ENCODE data around the gene GDF3. TPM values are rescaled to one million over a fixed set of nuclear protein-coding genes. Genes with fewer than 3 reads are reported as not detected.
"Not testable (repeated sequence)": the region's sequence is repeated elsewhere in the genome, so short reads cannot be mapped to it uniquely, and the experiment has no call there.

GDF3 gene
- total RNA-seq, 3 donors from 2014 or later (not counting 1 experiment from before 2014, with no cell fraction given), result not detected

GRCh38 chr12:7645395-7646177 lies 50.0 kb downstream of the GDF3 start:
- H3K27ac Mint-ChIP-seq, result no peak overlapping the region
- no peaks in the 10 kb centered on the region for H3K27me3 ChIP-seq (ENCODE audit: control insufficient read depth, insufficient read depth, low read length)
- peak; percentile 98 for TF ChIP-seq CTCF (IDR thresholded peaks at IDR 0.05)
- peak in 1 of 2 donors; percentile 65 for DNase-seq
- H3K4me1 ChIP-seq (ENCODE audit: control insufficient read depth, insufficient read depth, low read length), result peaks cover 10% of the 10 kb centered on the region
- H3K4me3 Mint-ChIP-seq, result no peak overlapping the region
- intact Hi-C loops (cut with micrococcal nuclease), result no loop called here
- WGBS (ENCODE audit: insufficient coverage), result 39% methylated on average over 8 of the region's 8 CpGs
- peaks cover 5 to 7% of the 10 kb centered on the region in 2 donors for H3K4me1 Mint-ChIP-seq
- peak in 2 of 3 donors; percentile 48 for ATAC-seq
- no peaks in the 10 kb centered on the region for H3K27me3 Mint-ChIP-seq (ENCODE audit: low read depth in 2 of 2)
- no peaks in the 10 kb centered on the region for H3K9me3 Mint-ChIP-seq
- no peak overlapping the region for H3K4me3 ChIP-seq (ENCODE audit: low read length)
- no peaks in the 10 kb centered on the region for H3K9me3 ChIP-seq (ENCODE audit: control insufficient read depth, insufficient read depth, low read length)
- no peaks in the 10 kb centered on the region for H3K36me3 ChIP-seq (ENCODE audit: control insufficient read depth, insufficient read depth, low read length)
- no peaks in the 10 kb centered on the region for H3K36me3 Mint-ChIP-seq
- no peak overlapping the region for H3K27ac ChIP-seq (ENCODE audit: low read length)

GRCh38 chr12:7642876-7643309 lies 52.7 kb downstream of the GDF3 start:
- peak in 1 of 2 donors; percentile 39 for DNase-seq
- Mint-ChIP-seq H3K4me3 (no peak overlapping the region), H3K27ac (no peak overlapping the region), H3K27me3 (ENCODE audit: low read depth in 2 of 2) (peaks cover 4 to 8% of the 10 kb centered on the region in 2 donors), H3K9me3 (no peaks in the 10 kb centered on the region), H3K36me3 (no peaks in the 10 kb centered on the region), H3K4me1 (peaks cover 21 to 24% of the 10 kb centered on the region in 2 donors)
- 74% methylated on average over 8 of the region's 8 CpGs for WGBS (ENCODE audit: insufficient coverage)
- Histone ChIP-seq H3K4me3 (ENCODE audit: low read length) (no peak overlapping the region), H3K36me3 (ENCODE audit: control insufficient read depth, insufficient read depth, low read length) (no peaks in the 10 kb centered on the region), H3K27me3 (ENCODE audit: control insufficient read depth, insufficient read depth, low read length) (no peaks in the 10 kb centered on the region), H3K4me1 (ENCODE audit: control insufficient read depth, insufficient read depth, low read length) (peaks cover 21% of the 10 kb centered on the region), H3K27ac (ENCODE audit: low read length) (no peak overlapping the region), H3K9me3 (ENCODE audit: control insufficient read depth, insufficient read depth, low read length) (no peaks in the 10 kb centered on the region)
- no peak for ATAC-seq
- no peak for TF ChIP-seq CTCF (IDR thresholded peaks at IDR 0.05)
- intact Hi-C loops (cut with micrococcal nuclease), result no loop called here

DNA sequence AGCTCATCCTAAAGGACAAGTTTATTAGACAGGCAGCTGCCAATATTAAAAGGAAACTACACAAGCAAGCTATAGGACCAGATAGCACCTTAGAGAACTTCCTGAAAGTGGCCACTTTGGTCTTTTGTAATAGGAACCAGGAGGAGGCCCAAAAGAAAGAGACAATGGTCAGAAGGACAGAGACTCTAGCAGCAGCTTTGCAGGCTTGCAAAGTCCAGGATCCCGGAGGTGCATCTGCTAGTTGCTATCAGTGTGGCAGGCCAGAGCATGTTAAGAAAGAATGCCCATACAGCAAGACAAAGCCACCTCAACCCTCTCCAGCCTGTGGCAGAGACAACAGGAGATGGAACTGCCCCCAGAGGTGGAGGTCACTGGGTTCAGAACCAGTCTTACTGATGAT lies 53.3 kb downstream of the GDF3 start:
- Histone ChIP-seq H3K36me3 (ENCODE audit: control insufficient read depth, insufficient read depth, low read length) (no peaks in the 10 kb centered on the region), H3K27me3 (ENCODE audit: control insufficient read depth, insufficient read depth, low read length) (no peaks in the 10 kb centered on the region), H3K4me1 (ENCODE audit: control insufficient read depth, insufficient read depth, low read length) (peaks cover 21% of the 10 kb centered on the region), H3K9me3 (ENCODE audit: control insufficient read depth, insufficient read depth, low read length) (no peaks in the 10 kb centered on the region), H3K4me3 (ENCODE audit: low read length) (no peak overlapping the region), H3K27ac (ENCODE audit: low read length) (no peak overlapping the region)
- intact Hi-C loops (cut with micrococcal nuclease), result no loop called here
- Mint-ChIP-seq H3K27me3 (ENCODE audit: low read depth in 2 of 2) (peaks cover 5 to 8% of the 10 kb centered on the region in 2 donors), H3K9me3 (no peaks in the 10 kb centered on the region), H3K27ac (no peak overlapping the region), H3K4me3 (no peak overlapping the region), H3K36me3 (no peaks in the 10 kb centered on the region), H3K4me1 (peaks cover 21 to 24% of the 10 kb centered on the region in 2 donors)
- ATAC-seq, result no peak
- 94% methylated on average over 1 of the region's 1 CpG for WGBS (ENCODE audit: insufficient coverage)
- TF ChIP-seq CTCF (IDR thresholded peaks at IDR 0.05), result no peak
- DNase-seq, result no peak

DNA sequence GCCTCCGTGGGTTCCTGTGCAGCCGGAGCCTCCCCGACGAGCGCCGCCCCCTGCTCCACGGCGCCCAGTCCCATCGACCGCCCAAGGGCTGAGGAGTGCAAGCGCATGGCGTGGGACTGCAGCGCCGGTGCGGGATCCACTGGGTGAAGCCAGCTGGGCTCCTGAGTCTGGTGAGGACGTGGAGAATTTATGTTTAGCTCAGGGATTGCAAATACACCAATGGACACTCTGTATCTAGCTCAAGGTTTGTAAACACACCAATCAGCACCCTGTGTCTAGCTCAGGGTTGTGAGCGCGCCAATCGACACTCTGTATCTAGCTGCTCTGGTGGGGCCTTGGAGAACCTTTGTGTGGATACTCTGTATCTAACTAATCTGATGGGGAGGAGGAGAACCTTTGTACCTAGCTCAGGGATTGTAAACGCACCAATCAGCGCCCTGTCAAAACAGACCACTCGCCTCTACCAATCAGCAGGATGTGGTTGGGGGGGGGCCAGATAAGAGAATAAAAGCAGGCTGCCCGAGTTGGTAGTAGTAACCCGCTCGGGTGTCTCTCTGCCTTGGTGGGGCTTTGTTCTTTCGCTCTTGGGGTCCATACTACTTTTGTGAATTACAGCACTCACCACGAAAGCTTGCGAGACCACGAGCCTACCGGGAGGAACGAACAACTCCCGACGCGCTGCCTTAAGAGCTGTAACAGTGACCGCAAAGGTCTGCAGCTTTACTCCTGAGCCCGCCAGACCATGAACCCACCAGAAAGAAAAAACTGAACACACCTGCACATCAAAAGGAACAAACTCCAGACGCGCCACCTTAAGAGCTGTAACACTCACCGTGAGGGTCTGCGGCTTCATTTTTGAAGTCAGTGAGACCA lies 55.2 kb downstream of the GDF3 start:
- H3K9me3 Mint-ChIP-seq; H3K27me3 Mint-ChIP-seq (ENCODE audit: low read depth in 2 of 2); H3K36me3 ChIP-seq (ENCODE audit: control insufficient read depth, insufficient read depth, low read length); H3K27me3 ChIP-seq (ENCODE audit: control insufficient read depth, insufficient read depth, low read length); intact Hi-C loops (cut with micrococcal nuclease); H3K9me3 ChIP-seq (ENCODE audit: control insufficient read depth, insufficient read depth, low read length); H3K36me3 Mint-ChIP-seq: not testable (repeated sequence)
- peaks cover 21% of the 10 kb centered on the region for H3K4me1 ChIP-seq (ENCODE audit: control insufficient read depth, insufficient read depth, low read length)
- H3K27ac ChIP-seq (ENCODE audit: low read length), result peak overlapping the region; percentile 69
- H3K4me3 ChIP-seq (ENCODE audit: low read length), result peak overlapping the region; percentile 25
- DNase-seq (peak; percentile 22 to 77), ATAC-seq (peak in 2 of 3 donors; percentile 25 to 39)
- 34% methylated on average over 37 of the region's 40 CpGs for WGBS (ENCODE audit: insufficient coverage)
- peak overlapping the region; percentile 83 for H3K4me3 Mint-ChIP-seq
- peaks cover 21 to 24% of the 10 kb centered on the region in 2 donors for H3K4me1 Mint-ChIP-seq
- peak overlapping the region; percentile 54 to 76 for H3K27ac Mint-ChIP-seq

Measured in natural killer cell (primary cell).